OCI-LY1 (cell line): ENCODE results near the gene CRTAC1.

Experiments used
- CTCF ChIP-seq: fragments of 200-600 bp; sonication (generic), shearing (Covaris generic); IDR thresholded peaks from 2 replicates; pipeline ENCODE4 v1.5.1; 2017; ENCODE audit warnings: mild to moderate bottlenecking, antibody characterized with exemption, low read length, moderate library complexity, mixed read lengths
- EZH2 ChIP-seq: fragments of 200-600 bp; sonication (generic), shearing (Covaris generic); IDR thresholded peaks from 2 replicates; pipeline ENCODE4 v1.8.0; 2017; ENCODE audit warnings: borderline replicate concordance, mixed run types, mild to moderate bottlenecking, antibody characterized with exemption, low read length, moderate library complexity, mixed read lengths

- TF ChIP-seq CTCF (no peak), EZH2 (no peak)
Measured at GRCh38 chr10:97975598-97975997, 54.8 kb downstream of the CRTAC1 start.
